ENCODE measurements around the gene AUTS2.

AUTS2 gene

GRCh38 chr7:70570961-70571360 is 972.7 kb downstream of the AUTS2 start:
- H3K4me3 ChIP-seq (ENCODE audit: low read depth, low read length), result no peak overlapping the region
- TF ChIP-seq, protein P1, sequence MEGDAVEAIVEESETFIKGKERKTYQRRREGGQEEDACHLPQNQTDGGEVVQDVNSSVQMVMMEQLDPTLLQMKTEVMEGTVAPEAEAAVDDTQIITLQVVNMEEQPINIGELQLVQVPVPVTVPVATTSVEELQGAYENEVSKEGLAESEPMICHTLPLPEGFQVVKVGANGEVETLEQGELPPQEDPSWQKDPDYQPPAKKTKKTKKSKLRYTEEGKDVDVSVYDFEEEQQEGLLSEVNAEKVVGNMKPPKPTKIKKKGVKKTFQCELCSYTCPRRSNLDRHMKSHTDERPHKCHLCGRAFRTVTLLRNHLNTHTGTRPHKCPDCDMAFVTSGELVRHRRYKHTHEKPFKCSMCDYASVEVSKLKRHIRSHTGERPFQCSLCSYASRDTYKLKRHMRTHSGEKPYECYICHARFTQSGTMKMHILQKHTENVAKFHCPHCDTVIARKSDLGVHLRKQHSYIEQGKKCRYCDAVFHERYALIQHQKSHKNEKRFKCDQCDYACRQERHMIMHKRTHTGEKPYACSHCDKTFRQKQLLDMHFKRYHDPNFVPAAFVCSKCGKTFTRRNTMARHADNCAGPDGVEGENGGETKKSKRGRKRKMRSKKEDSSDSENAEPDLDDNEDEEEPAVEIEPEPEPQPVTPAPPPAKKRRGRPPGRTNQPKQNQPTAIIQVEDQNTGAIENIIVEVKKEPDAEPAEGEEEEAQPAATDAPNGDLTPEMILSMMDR (IDR thresholded peaks at IDR 0.05; ENCODE audit: low read depth, low read length), result no peak

DNA sequence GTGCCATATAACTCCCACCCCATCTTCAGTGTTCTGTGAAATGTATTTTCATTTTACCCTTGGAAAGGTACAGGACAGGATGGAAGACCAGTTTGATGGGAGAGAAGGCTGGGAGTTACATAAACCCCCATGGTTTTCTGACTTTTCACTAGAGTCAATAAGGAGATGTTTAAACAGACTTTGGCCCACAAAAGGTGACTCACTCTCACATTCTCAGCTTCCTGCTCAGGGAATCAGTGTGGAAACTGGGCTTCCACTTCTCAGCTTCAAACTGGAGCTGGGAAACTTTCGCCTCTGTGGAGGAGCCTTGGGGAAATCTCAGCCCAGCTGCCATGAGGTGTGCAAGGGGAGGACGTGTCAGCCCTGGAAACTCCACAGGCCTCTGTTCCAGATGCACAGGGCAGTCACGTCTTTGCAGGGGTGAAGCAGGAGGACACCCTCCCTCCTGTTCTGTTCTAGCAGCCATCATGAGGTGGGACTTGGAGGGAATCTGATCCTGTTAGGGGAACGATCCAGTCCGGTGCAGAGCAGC is 973.2 kb downstream of the AUTS2 start:
- no peak overlapping the region for H3K4me3 ChIP-seq (ENCODE audit: low read depth, low read length)
- TF ChIP-seq, protein P1 (IDR thresholded peaks at IDR 0.05; ENCODE audit: low read depth, low read length), result no peak

GRCh38 chr7:70571961-70572360 is 973.7 kb downstream of the AUTS2 start:
- TF ChIP-seq, protein P1 (IDR thresholded peaks at IDR 0.05; ENCODE audit: low read depth, low read length), result no peak
- H3K4me3 ChIP-seq (ENCODE audit: low read depth, low read length), result no peak overlapping the region

DNA sequence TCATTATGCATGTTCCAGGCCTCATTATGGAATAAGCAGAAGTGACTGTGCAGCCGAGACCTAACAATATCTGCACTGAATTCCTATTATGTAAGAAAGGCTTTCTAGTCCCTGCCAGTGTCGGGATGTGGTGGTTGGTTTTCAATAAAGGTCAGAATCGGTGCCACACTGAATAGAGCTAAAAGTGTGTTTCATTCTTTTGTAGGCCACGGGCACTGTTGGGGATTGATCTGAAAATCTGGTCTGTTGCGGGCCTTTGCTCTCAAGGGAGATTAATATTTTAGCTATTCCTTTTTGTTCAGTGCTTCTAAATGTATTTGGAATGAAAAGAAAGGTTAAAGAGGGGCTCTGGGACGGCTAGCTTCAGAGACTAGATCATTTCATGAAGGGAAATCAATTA is 974.3 kb downstream of the AUTS2 start:
- TF ChIP-seq, protein P1 (IDR thresholded peaks at IDR 0.05; ENCODE audit: low read depth, low read length), result no peak
- no peak overlapping the region for H3K4me3 ChIP-seq (ENCODE audit: low read depth, low read length)

DNA sequence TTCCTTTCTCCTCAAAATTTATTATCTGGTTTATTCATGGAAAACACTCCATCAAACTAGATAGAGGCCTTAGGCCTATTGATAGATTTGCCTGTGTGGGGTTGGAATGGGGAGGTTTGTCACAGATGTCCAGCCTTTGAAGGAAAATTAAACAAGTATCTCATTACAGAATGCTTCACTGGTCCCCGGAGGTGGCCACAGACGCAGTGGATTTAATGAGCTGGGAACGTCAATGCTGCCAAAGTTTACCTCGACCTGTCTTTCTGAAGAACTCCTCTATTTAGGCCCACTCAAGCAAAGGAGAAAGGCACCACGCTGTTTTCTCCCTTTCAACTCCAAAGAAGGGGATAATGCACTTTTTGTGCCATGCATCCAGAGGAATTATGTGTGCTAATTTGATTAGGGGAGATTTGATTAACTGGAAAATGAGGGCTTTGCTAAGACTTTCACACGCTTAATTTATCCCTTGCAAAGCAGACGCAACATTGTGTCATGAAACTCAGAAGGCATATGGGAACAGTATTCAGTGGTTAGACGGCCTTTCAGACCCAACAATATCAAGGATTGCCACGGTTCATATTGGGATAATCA is 974.9 kb downstream of the AUTS2 start:
- H3K4me3 ChIP-seq (ENCODE audit: low read depth, low read length), result no peak overlapping the region
- TF ChIP-seq, protein P1 (IDR thresholded peaks at IDR 0.05; ENCODE audit: low read depth, low read length), result no peak

GRCh38 chr7:70573696-70574095 is 975.4 kb downstream of the AUTS2 start:
- TF ChIP-seq, protein P1 (IDR thresholded peaks at IDR 0.05; ENCODE audit: low read depth, low read length), result no peak
- no peak overlapping the region for H3K4me3 ChIP-seq (ENCODE audit: low read depth, low read length)

DNA sequence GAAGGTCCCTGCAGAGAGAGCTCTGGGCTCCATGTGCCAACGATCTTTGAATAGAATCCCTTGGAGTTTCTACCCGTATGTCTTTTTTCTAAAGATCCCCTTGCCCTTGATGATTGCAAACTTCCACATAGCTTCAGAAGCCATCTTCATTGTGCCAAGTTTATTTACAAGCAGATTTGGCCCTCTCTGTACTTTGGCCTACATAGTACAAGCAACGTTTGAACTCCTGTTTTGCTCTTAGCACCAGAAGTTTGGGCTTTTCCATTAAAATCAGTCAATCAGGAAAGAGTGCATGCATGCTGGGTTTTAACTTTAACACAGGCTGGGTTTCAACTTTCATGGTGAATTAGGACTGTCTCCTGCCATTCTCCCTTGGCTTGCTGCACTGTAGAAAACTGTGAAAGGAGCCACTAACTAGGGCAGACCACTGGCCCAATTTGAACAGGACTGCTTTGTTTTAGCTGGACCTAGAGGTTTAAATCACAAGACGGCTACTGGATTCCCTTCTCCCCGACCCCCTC is 976.1 kb downstream of the AUTS2 start:
- H3K4me3 ChIP-seq (ENCODE audit: low read depth, low read length), result no peak overlapping the region
- TF ChIP-seq, protein P1 (IDR thresholded peaks at IDR 0.05; ENCODE audit: low read depth, low read length), result no peak
